Natural killer cell treated with Interleukin-12 subunit alpha and Interleukin-12 subunit beta and Interleukin-15 and Interleukin-18, amount 100 ng/mL, for 72 hours (primary cell): ENCODE measurements around the gene CTSC. TPM values are rescaled to one million over a fixed set of nuclear protein-coding genes. Genes with fewer than 3 reads are reported as not detected.
A peak's percentile ranks its signal among the peaks of the same experiment; 100 is the strongest.
"Not testable (repeated sequence)": the region's sequence is repeated elsewhere in the genome, so short reads cannot be mapped to it uniquely, and the experiment has no call there.

Experiments used
- ATAC-seq, 2 donors: fragments of 150-1000 bp; cut with Tn5 transposase in 1 of 2; sonication (Bioruptor Pico), chemical (Tn5 transposase) in 1 of 2; 2 replicates each; pipeline ENCODE4 v1.10.0; 2021
- DNase-seq: peaks from one replicate; pipeline ENCODE4 v3.0.0; 2022; ENCODE audit warnings: low spot score
- H3K27ac Mint-ChIP-seq, 2 donors: 1 replicate in 1 of 2; 2 replicates in 1 of 2; pipeline ENCODE4 v1.8.0; 2022; ENCODE audit warnings: mixed read lengths in 2 of 2, mild to moderate bottlenecking in 1 of 2, moderate library complexity in 1 of 2
- H3K27me3 Mint-ChIP-seq, 2 donors: 1 replicate in 1 of 2; 2 replicates in 1 of 2; pipeline ENCODE4 v1.8.0; 2022; ENCODE audit warnings: mixed read lengths in 2 of 2
- H3K36me3 Mint-ChIP-seq: one replicate; pipeline ENCODE4 v1.8.0; 2022; ENCODE audit warnings: mixed read lengths
- H3K4me1 Mint-ChIP-seq, 2 donors: 1 replicate in 1 of 2; 2 replicates in 1 of 2; pipeline ENCODE4 v1.8.0; 2022; ENCODE audit warnings: low read depth in 2 of 2, mixed read lengths in 2 of 2, mild to moderate bottlenecking in 1 of 2
- H3K4me3 Mint-ChIP-seq: one replicate; pipeline ENCODE4 v1.8.0; 2022; ENCODE audit warnings: mixed read lengths
- H3K9me3 Mint-ChIP-seq: 2 replicates; pipeline ENCODE4 v1.8.0; 2022; ENCODE audit warnings: mixed read lengths
- total RNA-seq, 2 donors: library from RNA; stranded (reverse); gene quantifications; one replicate each; pipeline ENCODE4 v1.2.3, GENCODE V29; 2022

Gene CTSC
- total RNA-seq, 2 donors from 2014 or later, result 213 to 381 TPM

GRCh38 chr11:88277349-88277915 lies 60.1 kb downstream of the CTSC start:
- Mint-ChIP-seq H3K27me3 (no peaks in the 10 kb centered on the region), H3K27ac (peak overlapping the region in 1 of 2 donors; percentile 20), H3K9me3 (peaks cover 6% of the 10 kb centered on the region), H3K36me3 (peaks cover 31% of the 10 kb centered on the region), H3K4me1 (peaks cover 0 to 12% of the 10 kb centered on the region in 2 donors), H3K4me3 (no peak overlapping the region)
- no peak for ATAC-seq
- DNase-seq, result no peak

- Mint-ChIP-seq H3K27ac (peak overlapping the region in 1 of 2 donors; percentile 48), H3K4me3 (no peak overlapping the region), H3K27me3 (no peaks in the 10 kb centered on the region), H3K4me1 (peaks cover 0 to 6% of the 10 kb centered on the region in 2 donors), H3K36me3 (peaks cover 32% of the 10 kb centered on the region), H3K9me3 (peaks cover 6% of the 10 kb centered on the region)
- no peak for ATAC-seq
- DNase-seq, result no peak
Measured at GRCh38 chr11:88275636-88276035, 61.9 kb downstream of the CTSC start.

- H3K4me3 Mint-ChIP-seq, result no peak overlapping the region
- no peaks in the 10 kb centered on the region for H3K27me3 Mint-ChIP-seq
- H3K27ac Mint-ChIP-seq, result peak overlapping the region in 1 of 2 donors; percentile 27
- peaks cover 34% of the 10 kb centered on the region for H3K36me3 Mint-ChIP-seq
- DNase-seq (no peak), ATAC-seq (no peak)
- H3K9me3 Mint-ChIP-seq, result peaks cover 7% of the 10 kb centered on the region
- peaks cover 5 to 30% of the 10 kb centered on the region in 2 donors for H3K4me1 Mint-ChIP-seq
Measured at GRCh38 chr11:88266919-88267318, 70.6 kb downstream of the CTSC start.

- peak overlapping the region in 1 of 2 donors; percentile 27 for H3K27ac Mint-ChIP-seq
- ATAC-seq (no peak), DNase-seq (no peak)
- H3K36me3 Mint-ChIP-seq, result peaks cover 38% of the 10 kb centered on the region
- H3K27me3 Mint-ChIP-seq, result no peaks in the 10 kb centered on the region
- no peak overlapping the region for H3K4me3 Mint-ChIP-seq
- peaks cover 5 to 32% of the 10 kb centered on the region in 2 donors for H3K4me1 Mint-ChIP-seq
- peaks cover 10% of the 10 kb centered on the region for H3K9me3 Mint-ChIP-seq
Measured at GRCh38 chr11:88266157-88266556, 71.4 kb downstream of the CTSC start.

- H3K9me3 Mint-ChIP-seq, result peaks cover 41% of the 10 kb centered on the region
- H3K36me3 Mint-ChIP-seq, result peaks cover 61% of the 10 kb centered on the region
- H3K27ac Mint-ChIP-seq, result no peak overlapping the region
- no peak for ATAC-seq
- peaks cover 19 to 25% of the 10 kb centered on the region in 2 donors for H3K4me1 Mint-ChIP-seq
- H3K27me3 Mint-ChIP-seq, result no peaks in the 10 kb centered on the region
- DNase-seq, result no peak
- H3K4me3 Mint-ChIP-seq, result no peak overlapping the region
Measured at GRCh38 chr11:88259431-88259830, 78.1 kb downstream of the CTSC start.

GRCh38 chr11:88252208-88252607 lies 85.3 kb downstream of the CTSC start:
- H3K4me3 Mint-ChIP-seq, result no peak overlapping the region
- no peak for DNase-seq
- ATAC-seq, result no peak
- no peaks in the 10 kb centered on the region for H3K27me3 Mint-ChIP-seq
- peaks cover 5% of the 10 kb centered on the region for H3K9me3 Mint-ChIP-seq
- H3K36me3 Mint-ChIP-seq, result peaks cover 13% of the 10 kb centered on the region
- peaks cover 11 to 15% of the 10 kb centered on the region in 2 donors for H3K4me1 Mint-ChIP-seq
- H3K27ac Mint-ChIP-seq, result peak overlapping the region in 1 of 2 donors; percentile 9

- H3K27me3 Mint-ChIP-seq, result no peaks in the 10 kb centered on the region
- DNase-seq (no peak), ATAC-seq (no peak)
- peaks cover 4% of the 10 kb centered on the region for H3K9me3 Mint-ChIP-seq
- H3K27ac Mint-ChIP-seq, result no peak overlapping the region
- peaks cover 10% of the 10 kb centered on the region for H3K36me3 Mint-ChIP-seq
- peaks cover 9 to 10% of the 10 kb centered on the region in 2 donors for H3K4me1 Mint-ChIP-seq
- H3K4me3 Mint-ChIP-seq, result no peak overlapping the region
Measured at GRCh38 chr11:88250566-88251242, 86.8 kb downstream of the CTSC start.

GRCh38 chr11:88249706-88250105 lies 87.8 kb downstream of the CTSC start:
- Mint-ChIP-seq H3K27me3 (no peaks in the 10 kb centered on the region), H3K4me1 (peaks cover 0 to 7% of the 10 kb centered on the region in 2 donors), H3K36me3 (peaks cover 4% of the 10 kb centered on the region), H3K4me3 (no peak overlapping the region), H3K9me3 (no peaks in the 10 kb centered on the region), H3K27ac (no peak overlapping the region)
- ATAC-seq (no peak), DNase-seq (no peak)

GRCh38 chr11:88246696-88247095 lies 90.8 kb downstream of the CTSC start:
- DNase-seq, result no peak
- H3K36me3 Mint-ChIP-seq, result peaks cover 19% of the 10 kb centered on the region
- H3K4me3 Mint-ChIP-seq, result no peak overlapping the region
- H3K27me3 Mint-ChIP-seq, result no peaks in the 10 kb centered on the region
- H3K9me3 Mint-ChIP-seq, result peaks cover 11% of the 10 kb centered on the region
- H3K27ac Mint-ChIP-seq, result no peak overlapping the region
- no peak for ATAC-seq
- peaks cover 6 to 21% of the 10 kb centered on the region in 2 donors for H3K4me1 Mint-ChIP-seq

GRCh38 chr11:88245576-88245975 lies 92.0 kb downstream of the CTSC start:
- peaks cover 6 to 23% of the 10 kb centered on the region in 2 donors for H3K4me1 Mint-ChIP-seq
- not testable (repeated sequence) for ATAC-seq, H3K27me3 Mint-ChIP-seq, DNase-seq, H3K27ac Mint-ChIP-seq, H3K4me3 Mint-ChIP-seq
- H3K9me3 Mint-ChIP-seq, result peaks cover 13% of the 10 kb centered on the region
- peaks cover 26% of the 10 kb centered on the region for H3K36me3 Mint-ChIP-seq

Other genes with a start within 250 kb of the CTSC start
- gene RAB38, start 162.3 kb downstream of the CTSC start, total RNA-seq, result 1 to 10 TPM; 2.2 to 7.2 TPM